Trophoblast cell (in vitro differentiated cells and primary cell): ENCODE data around the gene NTMT2.

Source experiments
- DNase-seq, 2 donors: peaks; one replicate each; pipeline ENCODE4 v3.0.0-alpha.2; 2016
- H2AFZ ChIP-seq: 2 replicates; pipeline ENCODE4 v1.6.1; 2013; ENCODE audit warnings: low read length, moderate library complexity, mild to moderate bottlenecking; ENCODE audit not compliant: insufficient read depth, poor library complexity
- H2AK5ac ChIP-seq: 2 replicates; pipeline ENCODE4 v1.6.1; 2013; ENCODE audit warnings: mild to moderate bottlenecking, low read length
- H2BK120ac ChIP-seq: 2 replicates; pipeline ENCODE4 v1.6.1; 2013; ENCODE audit warnings: low read length, mild to moderate bottlenecking, moderate library complexity; ENCODE audit not compliant: insufficient read depth, poor library complexity
- H2BK12ac ChIP-seq: 2 replicates; pipeline ENCODE4 v1.6.1; 2013; ENCODE audit warnings: mild to moderate bottlenecking, low read length, moderate library complexity
- H2BK5ac ChIP-seq: 2 replicates; pipeline ENCODE4 v1.6.1; 2013; ENCODE audit warnings: low read length, low read depth, moderate library complexity, mild to moderate bottlenecking; ENCODE audit not compliant: poor library complexity
- H3K14ac ChIP-seq: 2 replicates; pipeline ENCODE4 v1.6.1; 2013; ENCODE audit warnings: mild to moderate bottlenecking, low read length
- H3K18ac ChIP-seq: 2 replicates; pipeline ENCODE4 v1.6.1; 2013; ENCODE audit warnings: mild to moderate bottlenecking, low read length
- H3K23ac ChIP-seq: 2 replicates; pipeline ENCODE4 v1.6.1; 2013; ENCODE audit warnings: low read length
- H3K27ac ChIP-seq: 2 replicates; pipeline ENCODE4 v1.5.1; 2013; ENCODE audit warnings: low read depth, mild to moderate bottlenecking, inconsistent platforms, low read length, moderate library complexity
- H3K27me3 ChIP-seq: 2 replicates; pipeline ENCODE4 v1.6.1; 2013; ENCODE audit warnings: inconsistent platforms, mild to moderate bottlenecking, low read length, moderate library complexity; ENCODE audit not compliant: insufficient read depth
- H3K36me3 ChIP-seq, 2 experiments: 1 replicate in 1 of 2; 2 replicates in 1 of 2; pipeline ENCODE4 v1.6.1; 2013; ENCODE audit warnings: low read length in 2 of 2, mild to moderate bottlenecking in 2 of 2, moderate library complexity in 1 of 2; ENCODE audit not compliant: insufficient read depth in 2 of 2, control insufficient read depth in 1 of 2
- H3K4ac ChIP-seq: 2 replicates; pipeline ENCODE4 v1.6.1; 2013; ENCODE audit warnings: low read depth, mild to moderate bottlenecking, low read length, moderate library complexity
- H3K4me1 ChIP-seq, 2 experiments: 1 replicate in 1 of 2; 2 replicates in 1 of 2; pipeline ENCODE4 v1.6.1; 2013; ENCODE audit warnings: low read length in 2 of 2, mild to moderate bottlenecking in 2 of 2, moderate library complexity in 1 of 2; ENCODE audit not compliant: insufficient read depth in 2 of 2, control insufficient read depth in 1 of 2
- H3K4me2 ChIP-seq: 2 replicates; pipeline ENCODE4 v1.6.1; 2013; ENCODE audit warnings: inconsistent platforms, mild to moderate bottlenecking, low read length, moderate library complexity
- H3K4me3 ChIP-seq: 2 replicates; pipeline ENCODE4 v1.5.1; 2013; ENCODE audit warnings: mild to moderate bottlenecking, low read depth, low read length, inconsistent platforms
- H3K79me1 ChIP-seq: one replicate; pipeline ENCODE4 v1.6.1; 2013; ENCODE audit warnings: low read length
- H3K79me2 ChIP-seq: 2 replicates; pipeline ENCODE4 v1.6.1; 2013; ENCODE audit warnings: low read length, mild to moderate bottlenecking; ENCODE audit not compliant: control insufficient read depth, insufficient read depth, poor library complexity
- H3K9ac ChIP-seq: 2 replicates; pipeline ENCODE4 v1.6.1; 2013; ENCODE audit warnings: mild to moderate bottlenecking, low read length
- H3K9me3 ChIP-seq: 2 replicates; pipeline ENCODE4 v1.6.1; 2013; ENCODE audit warnings: low read depth, mild to moderate bottlenecking, control low read depth, inconsistent platforms, low read length; ENCODE audit not compliant: insufficient read depth
- H4K12ac ChIP-seq: 2 replicates; pipeline ENCODE4 v1.6.1; 2013; ENCODE audit warnings: low read depth, mild to moderate bottlenecking, low read length, moderate library complexity
- H4K8ac ChIP-seq: 2 replicates; pipeline ENCODE4 v1.6.1; 2013; ENCODE audit warnings: low read depth, mild to moderate bottlenecking, low read length, moderate library complexity
- H4K91ac ChIP-seq: one replicate; pipeline ENCODE4 v1.6.1; 2013; ENCODE audit warnings: low read depth, mild to moderate bottlenecking, low read length, moderate library complexity
- WGBS: extraction: QIAGEN DNeasy Blood & Tissue Kit; methylation state at CpG from one replicate; pipeline ENCODE4 v1.1.7; 2013; ENCODE audit warnings: missing lambda C conversion rate; ENCODE audit not compliant: insufficient read length, insufficient coverage; ENCODE audit errors: extremely low coverage; 5-methylcytosine and 5-hydroxymethylcytosine counted together

The NTMT2 gene

GRCh38 chr1:170126696-170127095 lies 19.1 kb upstream of the NTMT2 start:
- Histone ChIP-seq H2AK5ac (no peak overlapping the region), H2AFZ (no peak overlapping the region), H3K9me3 (no peaks in the 10 kb centered on the region), H3K79me2 (no peaks in the 10 kb centered on the region), H3K4me2 (no peak overlapping the region), H4K8ac (no peak overlapping the region), H3K27ac (peak overlapping the region; percentile 77), H3K36me3 (no peaks in the 10 kb centered on the region), H3K23ac (no peak overlapping the region), H3K27me3 (no peaks in the 10 kb centered on the region), H2BK12ac (no peak overlapping the region), H4K91ac (no peak overlapping the region), H3K14ac (no peak overlapping the region), H4K12ac (no peak overlapping the region), H3K4ac (no peak overlapping the region), H3K18ac (no peak overlapping the region), H3K79me1 (no peaks in the 10 kb centered on the region), H3K4me1 (no peaks in the 10 kb centered on the region), H3K9ac (no peak overlapping the region), H2BK120ac (no peak overlapping the region), H2BK5ac (no peak overlapping the region), H3K4me3 (no peak overlapping the region)
- WGBS = no CpG with 5 or more reads among the region's 4 CpGs
- DNase-seq = peak; percentile 94 to 97

- Histone ChIP-seq H4K12ac (no peak overlapping the region), H3K4me2 (no peak overlapping the region), H4K8ac (no peak overlapping the region), H3K4me3 (no peak overlapping the region), H4K91ac (no peak overlapping the region), H3K14ac (no peak overlapping the region), H3K36me3 (no peaks in the 10 kb centered on the region), H2BK12ac (peak overlapping the region; percentile 93), H3K9me3 (no peaks in the 10 kb centered on the region), H3K9ac (no peak overlapping the region), H2BK120ac (no peak overlapping the region), H2AK5ac (peak overlapping the region; percentile 84), H3K4me1 (peaks cover 0 to 2% of the 10 kb centered on the region in 2 experiments), H2BK5ac (no peak overlapping the region), H2AFZ (no peak overlapping the region), H3K27ac (no peak overlapping the region), H3K79me1 (peaks cover 2% of the 10 kb centered on the region), H3K18ac (no peak overlapping the region), H3K27me3 (no peaks in the 10 kb centered on the region), H3K4ac (no peak overlapping the region), H3K23ac (no peak overlapping the region), H3K79me2 (no peaks in the 10 kb centered on the region)
- DNase-seq = no peak
- WGBS = no CpG with 5 or more reads among the region's 6 CpGs
These were observed 14.3 kb upstream of the NTMT2 start for GRCh38 chr1:170131450-170131849.

GRCh38 chr1:170131984-170132383 lies 13.8 kb upstream of the NTMT2 start:
- Histone ChIP-seq H2BK120ac (no peak overlapping the region), H3K36me3 (no peaks in the 10 kb centered on the region), H3K4ac (no peak overlapping the region), H3K9ac (no peak overlapping the region), H3K4me3 (no peak overlapping the region), H2AFZ (no peak overlapping the region), H3K4me2 (no peak overlapping the region), H3K18ac (no peak overlapping the region), H2BK12ac (no peak overlapping the region), H3K14ac (no peak overlapping the region), H2BK5ac (no peak overlapping the region), H3K4me1 (peaks cover 0 to 2% of the 10 kb centered on the region in 2 experiments), H3K9me3 (no peaks in the 10 kb centered on the region), H3K27me3 (no peaks in the 10 kb centered on the region), H3K27ac (no peak overlapping the region), H4K91ac (no peak overlapping the region), H2AK5ac (no peak overlapping the region), H3K79me1 (peaks cover 2% of the 10 kb centered on the region), H4K8ac (no peak overlapping the region), H3K79me2 (no peaks in the 10 kb centered on the region), H4K12ac (no peak overlapping the region), H3K23ac (no peak overlapping the region)
- DNase-seq = no peak
- no CpG with 5 or more reads among the region's 1 CpG for WGBS

GRCh38 chr1:170133766-170134495 lies 11.8 kb upstream of the NTMT2 start:
- Histone ChIP-seq H2AFZ (no peak overlapping the region), H4K12ac (no peak overlapping the region), H3K9me3 (no peaks in the 10 kb centered on the region), H4K8ac (no peak overlapping the region), H2BK5ac (no peak overlapping the region), H3K23ac (no peak overlapping the region), H3K79me2 (no peaks in the 10 kb centered on the region), H4K91ac (no peak overlapping the region), H3K4me1 (peaks cover 0 to 2% of the 10 kb centered on the region in 2 experiments), H3K4me3 (no peak overlapping the region), H2BK120ac (no peak overlapping the region), H3K4ac (no peak overlapping the region), H3K4me2 (no peak overlapping the region), H3K18ac (no peak overlapping the region), H2AK5ac (no peak overlapping the region), H3K36me3 (no peaks in the 10 kb centered on the region), H3K27me3 (no peaks in the 10 kb centered on the region), H3K27ac (no peak overlapping the region), H2BK12ac (no peak overlapping the region), H3K14ac (no peak overlapping the region), H3K9ac (no peak overlapping the region), H3K79me1 (peaks cover 2% of the 10 kb centered on the region)
- WGBS = no CpG with 5 or more reads among the region's 2 CpGs
- DNase-seq = no peak
